KOPT-K1 (cell line): ENCODE results near the gene CBFA2T3.

Source experiments
- H3K27ac ChIP-seq: fragments of 200-600 bp; sonication (generic); 2 replicates; pipeline ENCODE4 v1.5.1; 2016; ENCODE audit warnings: antibody characterized with exemption, mild to moderate bottlenecking, low read depth, low read length; ENCODE audit not compliant: poor library complexity, severe bottlenecking
- H3K36me3 ChIP-seq: fragments of 200-600 bp; sonication (generic); 2 replicates; pipeline ENCODE4 v1.5.1; 2017; ENCODE audit warnings: antibody characterized with exemption, mild to moderate bottlenecking, low read length, moderate library complexity; ENCODE audit not compliant: insufficient read depth
- H3K9me3 ChIP-seq: fragments of 200-600 bp; sonication (generic); 2 replicates; pipeline ENCODE4 v1.5.1; 2017; ENCODE audit warnings: antibody characterized with exemption, low read length, mild to moderate bottlenecking; ENCODE audit not compliant: insufficient read depth, poor library complexity, severe bottlenecking

CBFA2T3 gene

GRCh38 chr16:88937206-88937621 lies 39.8 kb downstream of the CBFA2T3 start:
- Histone ChIP-seq H3K36me3 (peaks cover 53% of the 10 kb centered on the region), H3K27ac (no peak overlapping the region), H3K9me3 (no peaks in the 10 kb centered on the region)

DNA sequence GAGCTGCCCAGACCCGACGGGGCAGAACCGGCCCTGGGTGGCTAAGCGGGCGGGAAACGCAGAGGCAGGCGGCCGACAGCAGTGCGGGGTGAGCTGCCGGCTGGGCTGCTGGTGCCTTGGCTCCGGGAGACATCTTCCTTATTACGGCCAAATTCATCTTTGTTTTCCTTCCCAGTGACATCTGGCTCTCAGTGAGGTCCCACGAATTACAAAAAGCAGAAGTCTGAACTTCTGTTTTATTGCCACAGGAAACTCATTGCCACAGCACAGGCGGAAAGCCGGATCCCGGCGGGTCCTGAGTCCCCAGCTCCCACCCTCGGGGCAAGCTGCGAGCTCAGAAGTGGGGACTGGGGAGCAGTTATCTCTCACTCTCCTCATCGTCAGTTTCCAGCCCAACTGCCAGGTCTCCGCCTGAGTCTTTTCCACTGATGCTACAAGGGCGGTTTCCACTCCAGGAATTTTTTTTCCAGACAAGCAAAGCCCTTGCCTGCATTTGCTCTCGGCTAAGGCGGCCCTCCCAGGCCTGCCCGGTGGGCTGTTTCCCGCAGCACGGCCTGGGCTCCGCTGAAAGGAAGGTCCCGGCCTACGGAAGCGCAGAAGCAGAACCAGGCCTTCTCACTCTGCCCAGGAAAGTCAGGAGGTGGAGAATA lies 40.3 kb downstream of the CBFA2T3 start:
- H3K9me3 ChIP-seq: no peaks in the 10 kb centered on the region
- H3K36me3 ChIP-seq: peaks cover 56% of the 10 kb centered on the region
- no peak overlapping the region for H3K27ac ChIP-seq

- Histone ChIP-seq H3K36me3 (peaks cover 62% of the 10 kb centered on the region), H3K9me3 (no peaks in the 10 kb centered on the region), H3K27ac (no peak overlapping the region)
These were observed 40.9 kb downstream of the CBFA2T3 start for GRCh38 chr16:88936008-88936555.

DNA sequence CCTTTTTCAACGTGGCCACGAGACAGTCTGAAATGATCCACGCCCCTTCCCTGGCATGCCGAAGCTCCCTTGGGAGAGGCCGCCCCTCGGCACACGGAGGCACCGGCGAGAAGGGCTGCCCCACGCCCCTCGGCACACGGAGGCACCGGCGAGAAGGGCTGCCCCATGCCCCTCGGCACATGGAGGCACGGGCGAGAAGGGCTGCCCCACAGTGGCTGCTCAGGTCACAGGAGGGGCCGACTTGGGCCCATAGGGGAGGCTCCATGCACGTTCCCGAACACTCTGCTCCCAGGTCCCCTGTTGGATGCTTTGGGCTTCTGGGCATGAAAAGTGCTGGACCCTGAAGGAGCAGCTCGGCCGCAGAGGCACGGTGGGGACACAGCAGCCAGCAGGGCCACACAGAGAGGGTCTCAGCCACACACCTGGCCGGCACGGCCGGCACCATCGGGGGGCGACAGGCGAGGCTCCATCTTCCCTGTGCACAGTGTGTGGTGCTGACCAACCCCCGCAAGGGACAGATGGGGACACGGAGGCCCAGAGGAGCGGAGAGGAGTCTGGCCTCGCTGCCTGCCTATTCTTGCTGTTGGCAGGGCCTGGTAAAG lies 42.8 kb downstream of the CBFA2T3 start:
- Histone ChIP-seq H3K9me3 (no peaks in the 10 kb centered on the region), H3K36me3 (peaks cover 65% of the 10 kb centered on the region), H3K27ac (no peak overlapping the region)

- H3K27ac ChIP-seq: no peak overlapping the region
- peaks cover 67% of the 10 kb centered on the region for H3K36me3 ChIP-seq
- H3K9me3 ChIP-seq: no peaks in the 10 kb centered on the region
These were observed 44.1 kb downstream of the CBFA2T3 start for GRCh38 chr16:88932929-88933328.

- Histone ChIP-seq H3K36me3 (peaks cover 67% of the 10 kb centered on the region), H3K27ac (no peak overlapping the region)
These were observed 45.1 kb downstream of the CBFA2T3 start for GRCh38 chr16:88931936-88932335.

DNA sequence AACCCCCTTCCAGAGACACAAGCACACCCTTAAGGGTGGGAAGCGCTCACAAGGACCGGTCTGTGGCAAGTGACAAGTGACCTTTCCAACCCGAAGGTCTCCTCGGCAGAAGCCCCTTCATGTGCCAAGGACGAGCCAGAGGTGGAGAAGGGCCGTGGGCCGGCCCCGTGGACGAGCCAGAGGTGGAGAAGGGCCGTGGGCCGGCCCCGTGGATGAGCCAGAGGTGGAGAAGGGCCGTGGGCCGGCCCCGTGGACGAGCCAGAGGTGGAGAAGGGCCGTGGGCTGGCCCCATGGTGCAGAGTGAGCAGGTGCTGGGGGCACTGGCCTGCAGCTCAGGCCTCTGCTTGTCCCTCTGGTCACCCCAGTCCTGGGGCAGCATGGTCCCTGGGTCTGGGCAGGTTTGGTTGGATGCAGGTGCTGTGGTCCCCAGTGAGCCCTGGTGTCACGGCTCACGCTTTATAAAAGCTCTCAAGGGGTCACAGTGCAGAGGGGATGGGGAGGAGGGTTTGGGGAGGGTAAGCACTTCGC lies 45.6 kb downstream of the CBFA2T3 start:
- H3K36me3 ChIP-seq: peaks cover 67% of the 10 kb centered on the region

More at GRCh38 chr16:88931936-88932335, 45.1 kb downstream of the CBFA2T3 start:
- H3K9me3 ChIP-seq: no peaks in the 10 kb centered on the region

DNA sequence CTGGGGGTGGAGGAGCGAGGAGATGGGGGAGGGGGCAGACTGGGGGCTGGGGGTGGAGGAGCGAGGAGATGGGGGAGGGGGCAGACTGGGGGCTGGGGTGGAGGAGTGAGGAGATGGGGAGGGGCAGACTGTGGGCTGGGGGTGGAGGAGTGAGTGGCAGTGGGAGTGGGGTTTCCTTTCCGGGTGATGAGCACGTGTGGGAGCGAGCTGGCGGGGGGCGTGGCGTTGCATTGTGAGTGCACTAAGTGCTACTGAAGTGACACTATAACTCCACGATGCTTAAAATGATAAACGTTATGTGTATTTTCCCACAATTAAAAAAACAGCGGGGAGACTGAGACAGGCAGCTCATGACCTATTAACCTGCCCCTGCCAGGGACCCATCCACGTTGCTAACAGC lies 46.3 kb downstream of the CBFA2T3 start:
- Histone ChIP-seq H3K9me3 (no peaks in the 10 kb centered on the region), H3K27ac (no peak overlapping the region), H3K36me3 (peaks cover 67% of the 10 kb centered on the region)

More for the DNA sequence above, 45.6 kb downstream of the CBFA2T3 start:
- Histone ChIP-seq H3K27ac (no peak overlapping the region), H3K9me3 (no peaks in the 10 kb centered on the region)

DNA sequence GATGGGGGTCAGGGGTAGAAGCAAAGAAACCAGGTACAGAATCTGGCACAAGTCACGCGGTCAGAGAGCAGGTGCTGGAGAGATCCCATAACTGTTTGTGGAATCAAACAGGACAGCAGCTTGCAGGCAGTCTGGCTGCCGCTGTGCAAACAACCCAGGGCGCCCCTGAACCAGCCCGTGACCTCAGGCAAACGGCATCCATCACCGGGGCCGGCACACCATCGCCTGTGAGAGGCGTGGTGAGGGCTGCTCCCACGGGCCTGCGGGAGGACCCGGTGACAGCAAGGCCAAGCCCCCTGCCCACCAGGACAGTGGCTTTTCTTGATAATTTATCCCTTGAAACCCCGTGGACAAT lies 47.9 kb downstream of the CBFA2T3 start:
- H3K27ac ChIP-seq: no peak overlapping the region
- no peaks in the 10 kb centered on the region for H3K9me3 ChIP-seq
- H3K36me3 ChIP-seq: peaks cover 68% of the 10 kb centered on the region

- Histone ChIP-seq H3K9me3 (no peaks in the 10 kb centered on the region), H3K27ac (no peak overlapping the region)
These were observed 48.5 kb downstream of the CBFA2T3 start for GRCh38 chr16:88928405-88929090.

DNA sequence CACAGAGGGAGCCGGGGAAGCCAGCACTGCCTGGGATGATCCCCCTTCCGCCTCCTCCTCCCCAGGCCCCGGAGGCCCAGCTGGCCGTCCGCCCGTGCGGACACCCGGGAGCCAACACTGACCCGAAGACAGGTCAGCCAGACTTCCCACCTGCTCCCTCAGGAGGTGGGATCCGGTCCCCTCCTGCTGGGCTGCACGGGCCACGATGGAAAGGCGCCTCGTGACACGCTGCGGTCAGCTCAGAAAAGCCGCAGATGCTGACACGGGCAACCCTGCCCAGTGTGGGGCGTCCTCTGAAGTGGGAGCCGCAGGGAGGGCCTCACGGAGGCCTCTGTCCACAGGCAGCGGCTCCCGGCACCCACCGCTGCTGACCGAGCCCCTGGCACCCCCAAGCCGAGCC lies 49.3 kb downstream of the CBFA2T3 start:
- Histone ChIP-seq H3K27ac (no peak overlapping the region), H3K9me3 (no peaks in the 10 kb centered on the region), H3K36me3 (peaks cover 76% of the 10 kb centered on the region; the same call in 1 of the 2 replicates)

More at GRCh38 chr16:88928405-88929090, 48.5 kb downstream of the CBFA2T3 start:
- H3K36me3 ChIP-seq: peaks cover 68% of the 10 kb centered on the region; the same call in 1 of the 2 replicates

DNA sequence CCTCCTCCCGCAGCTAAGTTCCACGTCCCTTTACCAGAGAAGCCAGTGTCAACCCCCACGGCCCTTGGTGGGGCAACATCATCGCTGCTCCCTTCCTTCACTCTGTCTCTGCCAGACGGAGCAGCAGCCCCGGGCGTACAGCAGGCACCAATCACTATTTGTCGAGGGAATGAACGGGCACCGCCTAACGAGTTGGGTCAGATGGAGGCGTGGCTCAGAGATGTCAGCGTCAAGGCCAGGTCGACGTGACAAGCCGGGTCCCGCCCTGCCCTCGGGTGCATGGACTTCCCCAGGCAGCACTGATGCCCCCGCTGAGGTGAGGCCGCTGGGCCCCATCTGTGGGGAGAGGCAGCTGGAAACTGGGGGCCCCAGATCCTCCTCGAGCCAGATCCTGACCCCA lies 50.0 kb downstream of the CBFA2T3 start:
- H3K9me3 ChIP-seq: no peaks in the 10 kb centered on the region
- H3K36me3 ChIP-seq: peaks cover 83% of the 10 kb centered on the region; the same call in 1 of the 2 replicates
- H3K27ac ChIP-seq: no peak overlapping the region

- no peak overlapping the region for H3K27ac ChIP-seq
- H3K36me3 ChIP-seq: peaks cover 83% of the 10 kb centered on the region; the same call in 1 of the 2 replicates
- no peaks in the 10 kb centered on the region for H3K9me3 ChIP-seq
These were observed 50.5 kb downstream of the CBFA2T3 start for GRCh38 chr16:88926374-88926990.

- peaks cover 77% of the 10 kb centered on the region for H3K36me3 ChIP-seq
- H3K9me3 ChIP-seq: no peaks in the 10 kb centered on the region
- H3K27ac ChIP-seq: no peak overlapping the region
These were observed 51.5 kb downstream of the CBFA2T3 start for GRCh38 chr16:88925540-88925887.
